ENCODE data around the gene BARX2. TPM values are rescaled to one million over a fixed set of nuclear protein-coding genes. Genes with fewer than 3 reads are reported as not detected.

Gene BARX2
- total RNA-seq, 1 experiment from 2014 or later: 0.47 TPM

DNA sequence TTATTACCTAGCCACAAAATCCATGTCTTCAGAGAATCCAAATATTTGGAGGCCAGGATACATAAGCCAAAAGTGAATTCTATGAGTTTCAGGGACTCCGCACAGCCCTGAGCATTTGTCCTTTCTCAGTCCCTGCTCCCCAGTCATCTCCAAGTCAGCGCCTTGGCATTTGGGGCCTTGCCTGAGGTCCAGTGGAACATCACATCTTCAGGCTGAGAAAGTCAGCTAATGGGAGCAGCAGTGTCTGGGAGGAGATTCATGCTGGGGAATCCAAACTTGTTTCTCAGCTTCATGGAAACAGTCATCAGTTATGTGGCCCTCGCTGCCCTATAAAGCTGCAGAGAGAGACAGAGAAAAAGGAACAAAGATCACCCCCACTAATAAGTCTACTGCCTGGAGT is 70.9 kb downstream of the BARX2 start:
- no peak overlapping the region for H3K27ac ChIP-seq (ENCODE audit: low read length)
- no peaks in the 10 kb centered on the region for H3K79me2 ChIP-seq (ENCODE audit: low read length)
- no peaks in the 10 kb centered on the region for H3K9me3 ChIP-seq (ENCODE audit: low read length)
- no peaks in the 10 kb centered on the region for H3K36me3 ChIP-seq (ENCODE audit: low read depth, low read length)
- CTCF ChIA-PET: no interaction called here
- no peaks in the 10 kb centered on the region for H3K4me1 ChIP-seq (ENCODE audit: insufficient read depth, low read length)
- H3K27me3 ChIP-seq (ENCODE audit: low read length): peaks cover 22% of the 10 kb centered on the region; the same call in 1 of the 2 replicates
- no peaks in the 10 kb centered on the region for H3K9me2 ChIP-seq (replicated peaks; ENCODE audit: low read length)
- TF ChIP-seq, protein P1, sequence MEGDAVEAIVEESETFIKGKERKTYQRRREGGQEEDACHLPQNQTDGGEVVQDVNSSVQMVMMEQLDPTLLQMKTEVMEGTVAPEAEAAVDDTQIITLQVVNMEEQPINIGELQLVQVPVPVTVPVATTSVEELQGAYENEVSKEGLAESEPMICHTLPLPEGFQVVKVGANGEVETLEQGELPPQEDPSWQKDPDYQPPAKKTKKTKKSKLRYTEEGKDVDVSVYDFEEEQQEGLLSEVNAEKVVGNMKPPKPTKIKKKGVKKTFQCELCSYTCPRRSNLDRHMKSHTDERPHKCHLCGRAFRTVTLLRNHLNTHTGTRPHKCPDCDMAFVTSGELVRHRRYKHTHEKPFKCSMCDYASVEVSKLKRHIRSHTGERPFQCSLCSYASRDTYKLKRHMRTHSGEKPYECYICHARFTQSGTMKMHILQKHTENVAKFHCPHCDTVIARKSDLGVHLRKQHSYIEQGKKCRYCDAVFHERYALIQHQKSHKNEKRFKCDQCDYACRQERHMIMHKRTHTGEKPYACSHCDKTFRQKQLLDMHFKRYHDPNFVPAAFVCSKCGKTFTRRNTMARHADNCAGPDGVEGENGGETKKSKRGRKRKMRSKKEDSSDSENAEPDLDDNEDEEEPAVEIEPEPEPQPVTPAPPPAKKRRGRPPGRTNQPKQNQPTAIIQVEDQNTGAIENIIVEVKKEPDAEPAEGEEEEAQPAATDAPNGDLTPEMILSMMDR (conservative IDR thresholded peaks at IDR 0.05; ENCODE audit: low read depth, low read length): no peak
- TF ChIP-seq EZH2phosphoT487 (IDR thresholded peaks at IDR 0.05; ENCODE audit: borderline replicate concordance, low read length) (no peak), EZH2 (IDR thresholded peaks at IDR 0.05; ENCODE audit: low read length, unreplicated experiment) (no peak)
- H3K9ac ChIP-seq (ENCODE audit: low read length): no peak overlapping the region
- DNase-seq (no peak), ATAC-seq (no peak)
- intact Hi-C loops (cut with micrococcal nuclease): no loop called here
- H3K4me2 ChIP-seq (ENCODE audit: low read length): no peak overlapping the region
- H3K4me3 ChIP-seq (ENCODE audit: low read length): no peak overlapping the region
- BruUV-seq (replicated peaks): no TSS peak
- no peaks in the 10 kb centered on the region for H4K20me1 ChIP-seq (ENCODE audit: low read length)
- POLR2A ChIA-PET (ENCODE audit: unreplicated experiment): no interaction called here
- H2AFZ ChIP-seq (ENCODE audit: low read length): no peak overlapping the region
- no peaks in the 10 kb centered on the region for H3F3A ChIP-seq (ENCODE audit: low read length, unreplicated experiment)

DNA sequence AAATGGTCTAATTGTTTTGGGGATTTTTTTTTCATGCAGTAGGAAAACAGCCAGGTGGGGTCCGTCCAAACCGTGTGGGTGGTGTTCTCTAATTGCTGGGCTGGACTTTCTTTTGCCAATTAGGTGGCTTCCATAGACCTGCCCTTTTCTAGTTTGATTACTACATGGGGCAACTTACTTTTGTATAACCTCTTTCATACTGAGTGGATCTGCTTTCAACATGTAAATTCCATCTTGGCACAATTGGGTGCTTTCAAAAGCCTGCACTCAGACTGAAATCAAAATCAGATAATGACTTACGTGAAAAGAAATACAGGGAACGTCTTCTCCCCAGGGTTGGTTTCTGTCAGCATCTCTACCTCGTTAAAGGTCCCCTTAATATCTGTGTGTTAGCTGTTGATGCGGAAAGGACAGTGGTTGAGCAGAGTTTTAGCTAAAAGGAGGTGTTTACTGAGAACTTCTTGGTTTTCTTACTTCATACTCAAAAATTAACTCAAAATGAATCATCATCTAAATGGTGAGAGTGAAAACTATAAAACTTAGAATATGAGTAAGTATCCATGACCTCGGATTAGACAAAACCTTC is 72.1 kb downstream of the BARX2 start:
- Histone ChIP-seq H3K4me3 (ENCODE audit: low read length) (no peak overlapping the region), H3K36me3 (ENCODE audit: low read depth, low read length) (no peaks in the 10 kb centered on the region), H3K4me2 (ENCODE audit: low read length) (no peak overlapping the region), H3K4me1 (ENCODE audit: insufficient read depth, low read length) (no peaks in the 10 kb centered on the region), H3K9me2 (replicated peaks; ENCODE audit: low read length) (no peaks in the 10 kb centered on the region), H3K9me3 (ENCODE audit: low read length) (no peaks in the 10 kb centered on the region), H4K20me1 (ENCODE audit: low read length) (no peaks in the 10 kb centered on the region), H3K27ac (ENCODE audit: low read length) (no peak overlapping the region), H3K79me2 (ENCODE audit: low read length) (no peaks in the 10 kb centered on the region), H2AFZ (ENCODE audit: low read length) (no peak overlapping the region), H3K27me3 (ENCODE audit: low read length) (peaks cover 22% of the 10 kb centered on the region; the same call in 1 of the 2 replicates), H3K9ac (ENCODE audit: low read length) (no peak overlapping the region), H3F3A (ENCODE audit: low read length, unreplicated experiment) (no peaks in the 10 kb centered on the region)
- TF ChIP-seq EZH2 (IDR thresholded peaks at IDR 0.05; ENCODE audit: low read length, unreplicated experiment) (no peak), EZH2phosphoT487 (IDR thresholded peaks at IDR 0.05; ENCODE audit: borderline replicate concordance, low read length) (no peak)
- TF ChIP-seq, protein P1 (conservative IDR thresholded peaks at IDR 0.05; ENCODE audit: low read depth, low read length): no peak
- ChIA-PET POLR2A (ENCODE audit: unreplicated experiment) (no interaction called here), CTCF (no interaction called here)
- intact Hi-C loops (cut with micrococcal nuclease): no loop called here
- ATAC-seq (no peak), DNase-seq (no peak)
- no TSS peak for BruUV-seq (replicated peaks)

DNA sequence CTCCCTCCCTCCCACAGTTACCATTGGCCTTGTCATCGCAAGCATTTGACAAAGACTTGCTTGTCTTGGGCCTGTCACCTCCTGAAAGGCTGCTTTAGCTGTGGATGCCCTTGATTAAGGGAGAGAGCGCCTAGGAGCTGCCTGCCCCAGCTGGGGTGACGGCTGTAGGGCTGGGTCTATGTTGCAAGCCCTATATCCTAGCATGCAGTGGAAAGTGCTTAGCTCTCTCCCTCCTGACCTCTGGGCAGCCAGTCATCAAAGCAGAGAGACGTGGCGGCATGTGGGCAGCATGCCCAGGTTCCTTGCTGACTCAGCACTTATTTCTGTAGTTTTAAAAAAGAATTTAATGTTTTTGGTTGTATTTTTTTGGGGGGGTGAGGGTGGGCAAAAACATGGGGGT is 75.9 kb downstream of the BARX2 start:
- DNase-seq: peak; percentile 36

More for the DNA sequence above, 75.9 kb downstream of the BARX2 start:
- Histone ChIP-seq H3K4me3 (ENCODE audit: low read length) (no peak overlapping the region), H3K9ac (ENCODE audit: low read length) (no peak overlapping the region), H3K79me2 (ENCODE audit: low read length) (no peaks in the 10 kb centered on the region), H3F3A (ENCODE audit: low read length, unreplicated experiment) (no peaks in the 10 kb centered on the region), H3K36me3 (ENCODE audit: low read depth, low read length) (no peaks in the 10 kb centered on the region), H4K20me1 (ENCODE audit: low read length) (no peaks in the 10 kb centered on the region), H3K27ac (ENCODE audit: low read length) (no peak overlapping the region), H3K4me2 (ENCODE audit: low read length) (no peak overlapping the region), H3K4me1 (ENCODE audit: insufficient read depth, low read length) (no peaks in the 10 kb centered on the region), H2AFZ (ENCODE audit: low read length) (no peak overlapping the region), H3K27me3 (ENCODE audit: low read length) (peaks cover 22% of the 10 kb centered on the region; the same call in 1 of the 2 replicates), H3K9me2 (replicated peaks; ENCODE audit: low read length) (no peaks in the 10 kb centered on the region), H3K9me3 (ENCODE audit: low read length) (no peaks in the 10 kb centered on the region)
- POLR2A ChIA-PET (ENCODE audit: unreplicated experiment): interaction anchor here (0.6 to 0.7 kb wide), 2 partner anchors 17 to 78 kb away, joined by 3 to 5 read pairs; no protein-coding TSS in a partner anchor
- TF ChIP-seq EZH2phosphoT487 (IDR thresholded peaks at IDR 0.05; ENCODE audit: borderline replicate concordance, low read length): no peak
- TF ChIP-seq, protein P1 (conservative IDR thresholded peaks at IDR 0.05; ENCODE audit: low read depth, low read length): no peak
- TF ChIP-seq EZH2 (IDR thresholded peaks at IDR 0.05; ENCODE audit: low read length, unreplicated experiment): no peak
- CTCF ChIA-PET: no interaction called here
- intact Hi-C loops (cut with micrococcal nuclease): no loop called here
- BruUV-seq (replicated peaks): no TSS peak
- ATAC-seq: no peak

All from PC-3 (cell line).